Neural cell (in vitro differentiated cells): ENCODE measurements around the gene PRG3.

ENCODE experiments used
- EP300 ChIP-seq: fragments of 450-650 bp; conservative IDR thresholded peaks from 2 replicates; pipeline ENCODE4 v1.6.1; 2014; ENCODE audit warnings: antibody characterized with exemption, mild to moderate bottlenecking, moderate library complexity; ENCODE audit not compliant: poor library complexity, severe bottlenecking
- EZH2 ChIP-seq: fragments of 200-600, 300-800 bp; shearing (Covaris generic), sonication (generic); IDR thresholded peaks from 2 replicates; pipeline ENCODE4 v1.6.1; 2014; ENCODE audit warnings: antibody characterized with exemption, low read length, borderline replicate concordance, mild to moderate bottlenecking; ENCODE audit not compliant: insufficient read depth, poor library complexity, severe bottlenecking
- MXI1 ChIP-seq: fragments of 450-650 bp; conservative IDR thresholded peaks from 2 replicates; pipeline ENCODE4 v1.6.1; 2014; ENCODE audit warnings: antibody characterized with exemption, mild to moderate bottlenecking; ENCODE audit not compliant: poor library complexity, severe bottlenecking
- POLR2AphosphoS5 ChIP-seq: IDR thresholded peaks from 2 replicates; pipeline ENCODE4 v1.6.1; 2012
- RAD21 ChIP-seq: fragments of 450-650 bp; conservative IDR thresholded peaks from 2 replicates; pipeline ENCODE4 v1.6.1; 2014; ENCODE audit warnings: antibody characterized with exemption, mild to moderate bottlenecking, moderate library complexity
- SMC3 ChIP-seq: fragments of 450-650 bp; conservative IDR thresholded peaks from 2 replicates; pipeline ENCODE4 v1.6.1; 2014; ENCODE audit warnings: antibody characterized with exemption, mild to moderate bottlenecking, moderate library complexity; ENCODE audit not compliant: poor library complexity
- TAF1 ChIP-seq: IDR thresholded peaks from 2 replicates; pipeline ENCODE4 v1.6.1; 2012; ENCODE audit warnings: low read depth
- TF ChIP-seq, protein P1 (sequence below): fragments of 450-650 bp; IDR thresholded peaks from 2 replicates; pipeline ENCODE4 v1.5.1; 2014; ENCODE audit warnings: antibody characterized with exemption, mild to moderate bottlenecking, moderate library complexity; ENCODE audit not compliant: poor library complexity, severe bottlenecking
- TF ChIP-seq, protein P2 (sequence below): IDR thresholded peaks from 2 replicates; pipeline ENCODE4 v1.6.1; 2012; ENCODE audit warnings: borderline replicate concordance

DNA sequence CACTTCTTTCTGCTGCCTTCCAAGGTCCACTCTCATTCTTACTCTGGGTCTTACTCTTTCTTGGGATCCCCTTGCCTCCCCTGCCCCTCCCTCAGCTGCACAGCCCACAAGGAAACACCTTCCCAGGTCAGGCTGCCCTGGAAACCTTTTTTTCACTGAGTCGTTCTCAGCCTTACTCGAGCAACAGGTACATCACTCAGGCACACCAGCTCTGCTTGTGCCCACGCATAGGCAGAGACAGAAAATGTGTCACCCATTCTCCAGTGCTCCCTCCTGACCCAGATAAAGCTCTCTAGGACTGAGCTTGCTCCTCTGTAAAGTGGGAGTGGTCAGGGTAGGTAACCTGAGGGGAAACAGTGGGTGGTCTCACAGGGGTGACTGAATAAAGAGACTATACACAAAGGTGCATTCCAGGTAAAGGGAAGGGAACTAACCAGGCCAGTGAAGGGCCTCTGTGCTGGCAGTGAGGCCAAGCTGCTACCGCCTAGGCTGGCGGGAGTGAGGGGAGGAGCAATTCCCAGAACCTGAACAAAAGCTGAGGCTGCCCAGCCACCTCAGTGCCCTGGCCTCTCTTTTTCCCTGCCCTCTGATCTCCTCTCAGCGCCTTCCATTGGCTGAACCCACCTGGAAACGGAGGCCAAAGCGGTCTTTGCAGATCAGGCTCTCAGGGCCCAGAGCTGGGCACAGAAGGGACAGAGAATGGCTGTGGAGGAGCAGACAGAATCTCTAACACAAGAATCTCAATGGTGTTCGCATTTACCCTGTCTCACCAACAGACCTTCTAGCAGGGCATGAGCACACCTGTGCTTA lies 15.9 kb downstream of the PRG3 start:
- TF ChIP-seq, protein P1, sequence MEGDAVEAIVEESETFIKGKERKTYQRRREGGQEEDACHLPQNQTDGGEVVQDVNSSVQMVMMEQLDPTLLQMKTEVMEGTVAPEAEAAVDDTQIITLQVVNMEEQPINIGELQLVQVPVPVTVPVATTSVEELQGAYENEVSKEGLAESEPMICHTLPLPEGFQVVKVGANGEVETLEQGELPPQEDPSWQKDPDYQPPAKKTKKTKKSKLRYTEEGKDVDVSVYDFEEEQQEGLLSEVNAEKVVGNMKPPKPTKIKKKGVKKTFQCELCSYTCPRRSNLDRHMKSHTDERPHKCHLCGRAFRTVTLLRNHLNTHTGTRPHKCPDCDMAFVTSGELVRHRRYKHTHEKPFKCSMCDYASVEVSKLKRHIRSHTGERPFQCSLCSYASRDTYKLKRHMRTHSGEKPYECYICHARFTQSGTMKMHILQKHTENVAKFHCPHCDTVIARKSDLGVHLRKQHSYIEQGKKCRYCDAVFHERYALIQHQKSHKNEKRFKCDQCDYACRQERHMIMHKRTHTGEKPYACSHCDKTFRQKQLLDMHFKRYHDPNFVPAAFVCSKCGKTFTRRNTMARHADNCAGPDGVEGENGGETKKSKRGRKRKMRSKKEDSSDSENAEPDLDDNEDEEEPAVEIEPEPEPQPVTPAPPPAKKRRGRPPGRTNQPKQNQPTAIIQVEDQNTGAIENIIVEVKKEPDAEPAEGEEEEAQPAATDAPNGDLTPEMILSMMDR, result no peak
- TF ChIP-seq EP300 (no peak), TAF1 (no peak), RAD21 (no peak), SMC3 (no peak), EZH2 (no peak), POLR2AphosphoS5 (no peak), MXI1 (no peak)
- TF ChIP-seq, protein P2, sequence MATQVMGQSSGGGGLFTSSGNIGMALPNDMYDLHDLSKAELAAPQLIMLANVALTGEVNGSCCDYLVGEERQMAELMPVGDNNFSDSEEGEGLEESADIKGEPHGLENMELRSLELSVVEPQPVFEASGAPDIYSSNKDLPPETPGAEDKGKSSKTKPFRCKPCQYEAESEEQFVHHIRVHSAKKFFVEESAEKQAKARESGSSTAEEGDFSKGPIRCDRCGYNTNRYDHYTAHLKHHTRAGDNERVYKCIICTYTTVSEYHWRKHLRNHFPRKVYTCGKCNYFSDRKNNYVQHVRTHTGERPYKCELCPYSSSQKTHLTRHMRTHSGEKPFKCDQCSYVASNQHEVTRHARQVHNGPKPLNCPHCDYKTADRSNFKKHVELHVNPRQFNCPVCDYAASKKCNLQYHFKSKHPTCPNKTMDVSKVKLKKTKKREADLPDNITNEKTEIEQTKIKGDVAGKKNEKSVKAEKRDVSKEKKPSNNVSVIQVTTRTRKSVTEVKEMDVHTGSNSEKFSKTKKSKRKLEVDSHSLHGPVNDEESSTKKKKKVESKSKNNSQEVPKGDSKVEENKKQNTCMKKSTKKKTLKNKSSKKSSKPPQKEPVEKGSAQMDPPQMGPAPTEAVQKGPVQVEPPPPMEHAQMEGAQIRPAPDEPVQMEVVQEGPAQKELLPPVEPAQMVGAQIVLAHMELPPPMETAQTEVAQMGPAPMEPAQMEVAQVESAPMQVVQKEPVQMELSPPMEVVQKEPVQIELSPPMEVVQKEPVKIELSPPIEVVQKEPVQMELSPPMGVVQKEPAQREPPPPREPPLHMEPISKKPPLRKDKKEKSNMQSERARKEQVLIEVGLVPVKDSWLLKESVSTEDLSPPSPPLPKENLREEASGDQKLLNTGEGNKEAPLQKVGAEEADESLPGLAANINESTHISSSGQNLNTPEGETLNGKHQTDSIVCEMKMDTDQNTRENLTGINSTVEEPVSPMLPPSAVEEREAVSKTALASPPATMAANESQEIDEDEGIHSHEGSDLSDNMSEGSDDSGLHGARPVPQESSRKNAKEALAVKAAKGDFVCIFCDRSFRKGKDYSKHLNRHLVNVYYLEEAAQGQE, result no peak
